Body of pancreas (tissue), 4 donors: ENCODE measurements around the gene PADI6. TPM values are rescaled to one million over a fixed set of nuclear protein-coding genes. Genes with fewer than 3 reads are reported as not detected.

Source experiments
- ATAC-seq: fragments of 150-250 bp; one replicate; pipeline ENCODE4 v1.9.1; 2016
- DNase-seq, 4 donors: peaks; one replicate each; pipeline ENCODE4 v3.0.0-alpha.2; 2019
- H3K27ac ChIP-seq, 4 donors: fragments of 200-600 bp; sonication (generic); 1 replicate in 3 of 4; 2 replicates in 1 of 4; pipeline versions ENCODE4 v1.5.1 to v1.6.1; 2016 to 2019; ENCODE audit warnings: mild to moderate bottlenecking in 1 of 4, mixed read lengths in 1 of 4, moderate library complexity in 1 of 4
- H3K27me3 ChIP-seq, 2 donors: fragments of 200-600 bp; sonication (generic); one replicate each; pipeline ENCODE4 v1.6.0; 2016; ENCODE audit warnings: mild to moderate bottlenecking in 1 of 2
- H3K36me3 ChIP-seq, 2 donors: fragments of 200-600 bp; sonication (generic); replicated peaks in 1 of 2; 2 replicates each; pipeline ENCODE4 v1.5.1; 2016; ENCODE audit warnings: low read depth in 2 of 2; ENCODE audit not compliant: insufficient read depth in 1 of 2
- H3K4me1 ChIP-seq: fragments of 200-600 bp; sonication (generic); one replicate; pipeline ENCODE4 v1.6.0; 2016
- H3K4me3 ChIP-seq, 2 donors: fragments of 200-600 bp; sonication (generic); 1 replicate in 1 of 2; 2 replicates in 1 of 2; pipeline ENCODE4 v1.5.1; 2016 to 2019
- H3K9me3 ChIP-seq, 3 donors: fragments of 200-600 bp; sonication (generic); 1 replicate in 2 of 3; 2 replicates in 1 of 3; pipeline ENCODE4 v1.5.1; 2016
- POLR2A ChIP-seq, 3 donors: fragments of 450-650 bp; IDR thresholded peaks; one replicate each; pipeline ENCODE4 v1.6.1; 2016; ENCODE audit warnings: antibody characterized with exemption in 3 of 3, mild to moderate bottlenecking in 2 of 3
- WGBS, 2 donors: methylation state at CpG; one replicate each; pipeline ENCODE4 v1.1.5; 2017; 5-methylcytosine and 5-hydroxymethylcytosine counted together
- intact Hi-C: fragments of 100-400 bp; cut with DNase I; formaldehyde crosslinking; loops from one replicate; pipeline ENCODE4 v1.15.1; 2023
- total RNA-seq, 2 donors: library from RNA; depleted of rRNA; stranded (reverse); fragments of >200 nt; gene quantifications; one replicate each; pipeline ENCODE4 v1.1.0, GENCODE V29; 2016
- TF ChIP-seq, protein P1 (sequence below), 7 experiments: fragments of 450-650 bp in 4 of 7; fragments of 200-600 bp in 3 of 7; sonication (generic) in 3 of 7; IDR thresholded peaks; one replicate each; pipeline ENCODE4 v1.5.1; 2016 to 2019; ENCODE audit warnings: antibody characterized with exemption in 7 of 7

Gene PADI6
- total RNA-seq, 2 donors from 2014 or later, result not detected

DNA sequence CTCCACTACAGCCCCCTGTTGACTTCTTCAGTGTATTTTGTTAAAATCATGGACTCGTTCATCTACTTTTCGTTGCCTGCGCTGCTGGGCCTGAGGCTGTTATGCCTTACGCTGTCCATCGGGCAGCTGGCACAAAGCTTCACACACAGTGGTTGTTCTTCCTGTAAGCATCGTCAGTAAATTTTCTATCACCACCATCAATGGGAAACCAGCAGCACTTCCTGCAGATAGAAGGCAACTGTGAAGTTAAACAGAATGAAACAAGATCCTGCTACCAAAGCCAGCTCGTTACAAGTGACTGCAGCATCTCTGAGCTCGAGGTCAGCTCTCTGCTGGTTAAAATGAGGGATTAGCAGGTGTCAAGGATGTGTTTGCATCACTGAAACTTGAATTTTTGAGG, 21.9 kb upstream of the PADI6 start:
- H3K27ac ChIP-seq, result no peak overlapping the region
- no peaks in the 10 kb centered on the region for H3K36me3 ChIP-seq
- no peak for ATAC-seq
- intact Hi-C loops, result no loop called here
- no peaks in the 10 kb centered on the region for H3K4me1 ChIP-seq
- H3K9me3 ChIP-seq, result no peaks in the 10 kb centered on the region
- H3K27me3 ChIP-seq, result no peaks in the 10 kb centered on the region
- DNase-seq, result no peak
- TF ChIP-seq, protein P1, sequence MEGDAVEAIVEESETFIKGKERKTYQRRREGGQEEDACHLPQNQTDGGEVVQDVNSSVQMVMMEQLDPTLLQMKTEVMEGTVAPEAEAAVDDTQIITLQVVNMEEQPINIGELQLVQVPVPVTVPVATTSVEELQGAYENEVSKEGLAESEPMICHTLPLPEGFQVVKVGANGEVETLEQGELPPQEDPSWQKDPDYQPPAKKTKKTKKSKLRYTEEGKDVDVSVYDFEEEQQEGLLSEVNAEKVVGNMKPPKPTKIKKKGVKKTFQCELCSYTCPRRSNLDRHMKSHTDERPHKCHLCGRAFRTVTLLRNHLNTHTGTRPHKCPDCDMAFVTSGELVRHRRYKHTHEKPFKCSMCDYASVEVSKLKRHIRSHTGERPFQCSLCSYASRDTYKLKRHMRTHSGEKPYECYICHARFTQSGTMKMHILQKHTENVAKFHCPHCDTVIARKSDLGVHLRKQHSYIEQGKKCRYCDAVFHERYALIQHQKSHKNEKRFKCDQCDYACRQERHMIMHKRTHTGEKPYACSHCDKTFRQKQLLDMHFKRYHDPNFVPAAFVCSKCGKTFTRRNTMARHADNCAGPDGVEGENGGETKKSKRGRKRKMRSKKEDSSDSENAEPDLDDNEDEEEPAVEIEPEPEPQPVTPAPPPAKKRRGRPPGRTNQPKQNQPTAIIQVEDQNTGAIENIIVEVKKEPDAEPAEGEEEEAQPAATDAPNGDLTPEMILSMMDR (IDR thresholded peaks at IDR 0.05), result no peak
- TF ChIP-seq POLR2A (IDR thresholded peaks at IDR 0.05), result no peak
- no peak overlapping the region for H3K4me3 ChIP-seq
- 67% methylated on average over 8 of the region's 8 CpGs; no CpG with 5 or more reads in 1 of the 2 donors for WGBS, 2 donors

GRCh38 chr1:17350928-17351446, 21.0 kb upstream of the PADI6 start:
- H3K27me3 ChIP-seq, result no peaks in the 10 kb centered on the region
- H3K9me3 ChIP-seq, result no peaks in the 10 kb centered on the region
- WGBS, 2 donors, result 63 to 77% methylated on average over 5 to 7 of the region's 7 CpGs
- ATAC-seq, result no peak
- no peaks in the 10 kb centered on the region for H3K36me3 ChIP-seq
- no peak overlapping the region for H3K27ac ChIP-seq
- DNase-seq, result no peak
- TF ChIP-seq, protein P1 (IDR thresholded peaks at IDR 0.05), result no peak
- no peak for TF ChIP-seq POLR2A (IDR thresholded peaks at IDR 0.05)
- no peak overlapping the region for H3K4me3 ChIP-seq
- no peaks in the 10 kb centered on the region for H3K4me1 ChIP-seq
- intact Hi-C loops, result no loop called here

GRCh38 chr1:17351598-17352324, 20.2 kb upstream of the PADI6 start:
- DNase-seq, result no peak
- WGBS, 2 donors, result 59 to 65% methylated on average over 8 of the region's 8 CpGs
- Histone ChIP-seq H3K4me1 (no peaks in the 10 kb centered on the region), H3K36me3 (no peaks in the 10 kb centered on the region), H3K27ac (no peak overlapping the region), H3K4me3 (no peak overlapping the region), H3K9me3 (no peaks in the 10 kb centered on the region), H3K27me3 (no peaks in the 10 kb centered on the region)
- intact Hi-C loops, result no loop called here
- no peak for TF ChIP-seq POLR2A (IDR thresholded peaks at IDR 0.05)
- TF ChIP-seq, protein P1 (IDR thresholded peaks at IDR 0.05), result no peak
- no peak for ATAC-seq

- H3K27me3 ChIP-seq, result no peaks in the 10 kb centered on the region
- ATAC-seq, result no peak
- TF ChIP-seq, protein P1 (IDR thresholded peaks at IDR 0.05), result no peak
- no peak for TF ChIP-seq POLR2A (IDR thresholded peaks at IDR 0.05)
- intact Hi-C loops, result no loop called here
- no peaks in the 10 kb centered on the region for H3K36me3 ChIP-seq
- no peak for DNase-seq
- no peak overlapping the region for H3K4me3 ChIP-seq
- H3K4me1 ChIP-seq, result no peaks in the 10 kb centered on the region
- WGBS, 2 donors, result 54 to 71% methylated on average over 8 of the region's 8 CpGs
- no peaks in the 10 kb centered on the region for H3K9me3 ChIP-seq
- H3K27ac ChIP-seq, result no peak overlapping the region
Measured at GRCh38 chr1:17352419-17352909, 19.5 kb upstream of the PADI6 start.
